Stomach (tissue), 9 donors: Measurements from ENCODE around the gene DGCR6L. TPM values are rescaled to one million over a fixed set of nuclear protein-coding genes. Genes with fewer than 3 reads are reported as not detected.
A peak's percentile ranks its signal among the peaks of the same experiment; 100 is the strongest.
"Not testable (repeated sequence)": the region's sequence is repeated elsewhere in the genome, so short reads cannot be mapped to it uniquely, and the experiment has no call there.

ENCODE experiments used
- DNase-seq, 2 donors: peaks; one replicate each; pipeline versions ENCODE4 v3.0.0 to v3.0.0-alpha.2; 2013 to 2019
- H3K27ac ChIP-seq, 5 donors: fragments of 200-600 bp in 4 of 5; sonication (generic) in 4 of 5; one replicate each; pipeline ENCODE4 v1.5.1; 2013 to 2019; ENCODE audit warnings: mild to moderate bottlenecking in 1 of 5, moderate library complexity in 1 of 5
- H3K27me3 ChIP-seq, 3 donors: fragments of 200-600 bp; sonication (generic); one replicate each; pipeline ENCODE4 v1.5.1; 2017 to 2019; ENCODE audit warnings: mixed run types in 1 of 3
- H3K36me3 ChIP-seq, 4 donors: fragments of 200-600 bp; sonication (generic); 1 replicate in 3 of 4; 2 replicates in 1 of 4; pipeline ENCODE4 v1.5.1; 2016 to 2019
- H3K4me1 ChIP-seq, 4 donors: fragments of 200-600 bp; sonication (generic); one replicate each; pipeline ENCODE4 v1.5.1; 2016 to 2019
- H3K4me3 ChIP-seq, 4 donors: fragments of 200-600 bp; sonication (generic) in 3 of 4; one replicate each; pipeline ENCODE4 v1.5.1; 2016 to 2019; ENCODE audit warnings: mild to moderate bottlenecking in 1 of 4
- H3K9me3 ChIP-seq, 4 donors: fragments of 200-600 bp; sonication (generic); one replicate each; pipeline ENCODE4 v1.5.1; 2016 to 2019
- CTCF ChIP-seq, 7 experiments: fragments of 450-650 bp in 4 of 7; fragments of 200-600 bp in 3 of 7; sonication (generic) in 3 of 7; IDR thresholded peaks; one replicate each; pipeline ENCODE4 v1.5.1; 2016 to 2019; ENCODE audit warnings: antibody characterized with exemption in 7 of 7, control low read depth in 2 of 7, mild to moderate bottlenecking in 1 of 7
- EP300 ChIP-seq: sonication (generic); formaldehyde crosslinking; IDR thresholded peaks from one replicate; pipeline ENCODE4 v1.6.1; 2017; ENCODE audit warnings: antibody characterized with exemption
- POLR2A ChIP-seq, 4 donors: fragments of 450-650 bp; IDR thresholded peaks; one replicate each; pipeline ENCODE4 v1.6.1; 2016; ENCODE audit warnings: antibody characterized with exemption in 4 of 4, control low read depth in 2 of 4, mild to moderate bottlenecking in 1 of 4, moderate library complexity in 1 of 4
- POLR2AphosphoS5 ChIP-seq, 3 donors: sonication (generic); formaldehyde crosslinking; IDR thresholded peaks; one replicate each; pipeline ENCODE4 v1.6.1; 2016; ENCODE audit warnings: antibody characterized with exemption in 3 of 3
- WGBS, 5 donors: extraction: QIAGEN DNeasy Blood & Tissue Kit in 3 of 5; methylation state at CpG; one replicate each; pipeline versions ENCODE4 v1.1.5 to v1.1.7; 2013 to 2018; 5-methylcytosine and 5-hydroxymethylcytosine counted together
- intact Hi-C: fragments of 100-400 bp; cut with DNase I; formaldehyde crosslinking; loops from one replicate; pipeline ENCODE4 v1.15.1; 2023; ENCODE audit warnings: low total_unique reads
- polyA plus RNA-seq, 3 donors: library from polyadenylated mRNA; stranded (reverse); fragments of 200-250 nt; gene quantifications; one replicate each; pipeline ENCODE4 v1.2.3, GENCODE V29; 2013
- total RNA-seq, 5 donors: library from RNA; depleted of rRNA; stranded (reverse); fragments of >200 nt; gene quantifications; one replicate each; pipeline versions ENCODE4 v1.1.0 to v1.2.3, GENCODE V29; 2014 to 2016
- donor health status: healthy with polysubstance abuse.
- donor health status: Bipolar disorder and iron deficiency.
- donor health status: healthy.

The DGCR6L gene
- total and polyA plus RNA-seq, 8 donors = 21.4 to 148 (median 71.1) TPM

GRCh38 chr22:20336561-20336960, 16.7 kb upstream of the DGCR6L start:
- intact Hi-C loops, H3K9me3 ChIP-seq, H3K27me3 ChIP-seq, H3K4me3 ChIP-seq, DNase-seq, H3K27ac ChIP-seq, H3K36me3 ChIP-seq, H3K4me1 ChIP-seq: not testable (repeated sequence)
- 98 to 100% (median 99%) methylated on average over 1 of the region's 1 CpG; no CpG with 5 or more reads in 1 of the 5 donors for WGBS, 5 donors

GRCh38 chr22:20328569-20328930, 8.7 kb upstream of the DGCR6L start:
- H3K27ac ChIP-seq, H3K36me3 ChIP-seq: not testable (repeated sequence)
- peak; percentile 3 to 9 for DNase-seq

GRCh38 chr22:20325996-20326395, 6.1 kb upstream of the DGCR6L start:
- intact Hi-C loops, H3K27ac ChIP-seq, H3K27me3 ChIP-seq, H3K9me3 ChIP-seq, H3K36me3 ChIP-seq, H3K4me3 ChIP-seq: not testable (repeated sequence)
- H3K4me1 ChIP-seq = peaks cover 5 to 16% (median 7%) of the 10 kb centered on the region in 4 donors
- peak in 1 of 2 donors; percentile 5 for DNase-seq
- 89 to 94% (median 90%) methylated on average over 1 of the region's 1 CpG; no CpG with 5 or more reads in 1 of the 5 donors for WGBS, 5 donors

More at GRCh38 chr22:20328569-20328930, 8.7 kb upstream of the DGCR6L start:
- H3K4me3 ChIP-seq, H3K27me3 ChIP-seq, intact Hi-C loops, H3K4me1 ChIP-seq, H3K9me3 ChIP-seq: not testable (repeated sequence)
- 49 to 65% (median 53%) methylated on average over 5 of the region's 5 CpGs for WGBS, 5 donors

- intact Hi-C loops = no loop called here
- Histone ChIP-seq H3K4me1 (peaks cover 13 to 25% (median 17%) of the 10 kb centered on the region in 4 donors), H3K4me3 (no peak overlapping the region), H3K9me3 (no peaks in the 10 kb centered on the region), H3K27me3 (peaks cover 0 to under 1% (median 0%) of the 10 kb centered on the region in 3 donors), H3K27ac (no peak overlapping the region), H3K36me3 (no peaks in the 10 kb centered on the region)
- DNase-seq = peak; percentile 21
- WGBS, 5 donors = 72 to 84% (median 77%) methylated on average over 5 of the region's 5 CpGs
- no peak for TF ChIP-seq POLR2A (IDR thresholded peaks at IDR 0.05)
- TF ChIP-seq EP300 = no peak
- no peak for TF ChIP-seq POLR2AphosphoS5 (IDR thresholded peaks at IDR 0.05)
- no peak for TF ChIP-seq CTCF (IDR thresholded peaks at IDR 0.05)
Measured at GRCh38 chr22:20324139-20324516, 4.3 kb upstream of the DGCR6L start.

- WGBS, 5 donors = 79 to 85% (median 81%) methylated on average over 4 to 7 of the region's 7 CpGs
- H3K36me3 ChIP-seq = not testable (repeated sequence)
Measured at GRCh38 chr22:20321552-20322211, 1.8 kb upstream of the DGCR6L start.

GRCh38 chr22:20320659-20321551, 1.0 kb upstream of the DGCR6L start:
- H3K9me3 ChIP-seq, H3K36me3 ChIP-seq, intact Hi-C loops, H3K27me3 ChIP-seq: not testable (repeated sequence)
- DNase-seq = peak; percentile 6 to 20
- WGBS, 5 donors = 41 to 49% (median 44%) methylated on average over 11 to 20 of the region's 20 CpGs
- peak overlapping the region; percentile 78 to 90 (median 89) for H3K27ac ChIP-seq
- peak overlapping the region; percentile 90 to 98 (median 94) for H3K4me3 ChIP-seq
- H3K4me1 ChIP-seq = peaks cover 20 to 56% (median 35%) of the 10 kb centered on the region in 4 donors

More at GRCh38 chr22:20321552-20322211, 1.8 kb upstream of the DGCR6L start:
- H3K9me3 ChIP-seq, H3K27me3 ChIP-seq, intact Hi-C loops: not testable (repeated sequence)
- Histone ChIP-seq H3K4me1 (peaks cover 20 to 49% (median 35%) of the 10 kb centered on the region in 4 donors), H3K4me3 (peak overlapping the region in 1 of 4 donors; percentile 98), H3K27ac (peak overlapping the region in 1 of 5 donors; percentile 90)
- peak in 1 of 2 donors; percentile 23 for DNase-seq
